Germinal center (tissue), 1 donor: ENCODE results near the gene TMEM235.
A peak's percentile ranks its signal among the peaks of the same experiment; 100 is the strongest.
"Not testable (repeated sequence)": the region's sequence is repeated elsewhere in the genome, so short reads cannot be mapped to it uniquely, and the experiment has no call there.

ENCODE experiments used
- DNase-seq: peaks from one replicate; pipeline ENCODE4 v3.0.0; 2012; ENCODE audit warnings: mixed read lengths, low spot score

The TMEM235 gene

GRCh38 chr17:78219396-78220150 lies 11.9 kb upstream of the TMEM235 start:
- no peak for DNase-seq

- no peak for DNase-seq
Measured at GRCh38 chr17:78223061-78223460, 8.4 kb upstream of the TMEM235 start.

GRCh38 chr17:78223765-78224164 lies 7.7 kb upstream of the TMEM235 start:
- no peak for DNase-seq

- DNase-seq, result no peak
Measured at GRCh38 chr17:78224231-78225087, 7.0 kb upstream of the TMEM235 start.

GRCh38 chr17:78225088-78225865 lies 6.2 kb upstream of the TMEM235 start:
- no peak for DNase-seq

GRCh38 chr17:78226055-78226758 lies 5.2 kb upstream of the TMEM235 start:
- no peak for DNase-seq

GRCh38 chr17:78226759-78227454 lies 4.5 kb upstream of the TMEM235 start:
- DNase-seq, result no peak

- no peak for DNase-seq
Measured at GRCh38 chr17:78227455-78227916, 3.9 kb upstream of the TMEM235 start.

- DNase-seq, result no peak
Measured at GRCh38 chr17:78228176-78228575, 3.3 kb upstream of the TMEM235 start.

GRCh38 chr17:78230252-78230962 lies 1.0 kb upstream of the TMEM235 start:
- no peak for DNase-seq

- peak; percentile 47 for DNase-seq
Measured at GRCh38 chr17:78231991-78232858, 794 bp downstream of the TMEM235 start.

- DNase-seq, result no peak
Measured at GRCh38 chr17:78232859-78233173, 1.4 kb downstream of the TMEM235 start.

- DNase-seq, result no peak
Measured at GRCh38 chr17:78233678-78234077, 2.2 kb downstream of the TMEM235 start.

- DNase-seq, result no peak
Measured at GRCh38 chr17:78234261-78234865, 2.9 kb downstream of the TMEM235 start.

GRCh38 chr17:78235022-78235421 lies 3.6 kb downstream of the TMEM235 start:
- not testable (repeated sequence) for DNase-seq

GRCh38 chr17:78235885-78236284 lies 4.5 kb downstream of the TMEM235 start:
- DNase-seq, result no peak

GRCh38 chr17:78236362-78237127 lies 5.1 kb downstream of the TMEM235 start:
- no peak for DNase-seq

- no peak for DNase-seq
Measured at GRCh38 chr17:78237401-78238012, 6.1 kb downstream of the TMEM235 start.
